Measurements from ENCODE around the gene TRPV4.

The TRPV4 gene

GRCh38 chr12:109827566-109828550 lies 5.3 kb downstream of the TRPV4 start:
- DNase-seq = peak; percentile 31

GRCh38 chr12:109827080-109827479 lies 6.1 kb downstream of the TRPV4 start:
- no peak for DNase-seq

GRCh38 chr12:109824731-109825130 lies 8.5 kb downstream of the TRPV4 start:
- no peak for DNase-seq

GRCh38 chr12:109822951-109823411 lies 10.2 kb downstream of the TRPV4 start:
- DNase-seq = no peak

- DNase-seq = no peak
Observed at GRCh38 chr12:109822416-109822815, 10.8 kb downstream of the TRPV4 start.

- DNase-seq = no peak
Observed at GRCh38 chr12:109821968-109822367, 11.2 kb downstream of the TRPV4 start.

GRCh38 chr12:109820816-109821381 lies 12.3 kb downstream of the TRPV4 start:
- DNase-seq = no peak

GRCh38 chr12:109818905-109819500 lies 14.2 kb downstream of the TRPV4 start:
- no peak for DNase-seq

- no peak for DNase-seq
Observed at GRCh38 chr12:109818253-109818652, 14.9 kb downstream of the TRPV4 start.

- DNase-seq = no peak
Observed at GRCh38 chr12:109817627-109818231, 15.5 kb downstream of the TRPV4 start.

- no peak for DNase-seq
Observed at GRCh38 chr12:109816870-109817269, 16.3 kb downstream of the TRPV4 start.

- no peak for DNase-seq
Observed at GRCh38 chr12:109815757-109816617, 17.2 kb downstream of the TRPV4 start.

GRCh38 chr12:109815225-109815624 lies 18.0 kb downstream of the TRPV4 start:
- DNase-seq = no peak

- no peak for DNase-seq
Observed at GRCh38 chr12:109814600-109815150, 18.5 kb downstream of the TRPV4 start.

- DNase-seq = no peak
Observed at GRCh38 chr12:109813810-109814416, 19.3 kb downstream of the TRPV4 start.

GRCh38 chr12:109811624-109811995 lies 21.6 kb downstream of the TRPV4 start:
- DNase-seq = no peak

- DNase-seq = no peak
Observed at GRCh38 chr12:109810954-109811623, 22.1 kb downstream of the TRPV4 start.

- no peak for DNase-seq
Observed at GRCh38 chr12:109808876-109809646, 24.1 kb downstream of the TRPV4 start.

GRCh38 chr12:109807954-109808643 lies 25.1 kb downstream of the TRPV4 start:
- DNase-seq = no peak

All from CD4-positive, alpha-beta T cell treated with Interleukin-21 for 1 hour (primary cell).